ENCODE data around the gene JAZF1. TPM values are rescaled to one million over a fixed set of nuclear protein-coding genes. Genes with fewer than 3 reads are reported as not detected.

The JAZF1 gene
- total RNA-seq, 1 donor from 2014 or later: 3.1 TPM

GRCh38 chr7:28082071-28082470 lies 98.5 kb downstream of the JAZF1 start:
- Mint-ChIP-seq H3K27me3 (ENCODE audit: low read depth) (no peaks in the 10 kb centered on the region), H3K4me1 (no peaks in the 10 kb centered on the region), H3K4me3 (no peak overlapping the region), H3K9me3 (no peaks in the 10 kb centered on the region), H3K36me3 (ENCODE audit: low read depth) (no peaks in the 10 kb centered on the region), H3K27ac (ENCODE audit: unreplicated experiment) (no peak overlapping the region)
- no peak for TF ChIP-seq CTCF (conservative IDR thresholded peaks at IDR 0.05)
- no peak for DNase-seq (ENCODE audit: low read depth, low spot score)

DNA sequence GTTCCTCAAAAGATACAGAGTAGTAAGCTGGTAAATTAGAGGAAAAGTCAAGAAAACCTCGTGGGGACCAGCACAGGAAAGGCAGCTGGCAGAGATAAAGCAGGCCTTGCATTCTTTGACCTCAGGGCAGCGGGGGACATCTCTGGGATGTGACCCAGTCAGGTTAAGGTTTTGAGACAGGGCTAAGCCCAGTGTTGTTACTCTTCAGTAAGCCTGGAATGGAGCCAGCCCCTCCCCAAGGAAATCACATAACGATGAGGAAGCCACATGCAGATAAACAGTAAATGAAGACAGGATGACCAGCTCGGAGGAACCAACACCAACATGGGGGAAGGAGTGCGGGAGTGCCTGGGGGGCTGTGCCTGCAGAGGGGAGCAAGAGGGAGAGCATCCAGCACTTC lies 99.6 kb downstream of the JAZF1 start:
- Mint-ChIP-seq H3K27me3 (ENCODE audit: low read depth) (no peaks in the 10 kb centered on the region), H3K4me3 (no peak overlapping the region), H3K27ac (ENCODE audit: unreplicated experiment) (no peak overlapping the region), H3K4me1 (no peaks in the 10 kb centered on the region), H3K9me3 (no peaks in the 10 kb centered on the region), H3K36me3 (ENCODE audit: low read depth) (no peaks in the 10 kb centered on the region)
- no peak for DNase-seq (ENCODE audit: low read depth, low spot score)
- no peak for TF ChIP-seq CTCF (conservative IDR thresholded peaks at IDR 0.05)

DNA sequence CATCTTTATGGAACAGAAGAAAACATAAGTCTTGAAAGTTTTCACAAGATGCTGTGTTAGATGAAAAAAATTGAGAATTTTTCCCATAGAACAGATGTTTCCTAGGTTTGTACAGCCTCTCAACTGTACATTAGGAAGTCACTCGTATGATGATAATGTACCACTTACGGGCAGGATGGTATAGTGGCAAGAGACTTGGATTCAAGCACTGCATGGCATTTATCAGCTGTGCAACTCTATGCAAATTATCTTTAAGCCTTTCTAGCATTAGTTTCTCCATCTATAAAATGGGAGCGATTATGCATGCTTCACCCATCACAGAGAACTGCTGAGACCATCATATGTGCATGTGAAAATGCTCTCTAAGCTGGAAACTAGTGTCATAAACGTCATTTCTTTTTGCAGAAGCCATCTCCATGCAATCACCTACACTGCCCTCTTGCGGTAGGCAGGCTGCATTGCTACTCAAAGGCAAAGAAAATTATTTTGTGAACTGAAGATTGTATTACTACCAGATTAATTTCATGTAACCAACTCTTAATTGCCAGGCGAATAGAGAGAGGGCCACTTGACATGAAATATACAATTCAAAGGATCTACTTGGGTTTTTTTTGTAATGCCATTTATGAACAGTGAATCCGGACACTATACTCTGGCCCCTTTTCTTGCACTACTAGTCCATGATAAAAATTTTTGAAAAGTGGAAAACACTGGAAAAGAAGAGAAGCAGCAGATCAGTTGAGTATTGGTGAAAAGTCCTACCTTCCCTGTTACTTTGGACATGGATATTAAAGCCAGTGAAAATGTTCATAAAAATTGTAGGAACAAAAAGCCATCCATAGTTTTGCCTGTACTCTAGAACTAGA lies 102.3 kb downstream of the JAZF1 start:
- DNase-seq (ENCODE audit: low read depth, low spot score): peak; percentile 42
- Mint-ChIP-seq H3K27me3 (ENCODE audit: low read depth) (no peaks in the 10 kb centered on the region), H3K36me3 (ENCODE audit: low read depth) (no peaks in the 10 kb centered on the region), H3K4me3 (no peak overlapping the region), H3K27ac (ENCODE audit: unreplicated experiment) (no peak overlapping the region), H3K4me1 (no peaks in the 10 kb centered on the region), H3K9me3 (no peaks in the 10 kb centered on the region)
- TF ChIP-seq CTCF (conservative IDR thresholded peaks at IDR 0.05): peak; percentile 97

GRCh38 chr7:28077616-28078015 lies 103.0 kb downstream of the JAZF1 start:
- Mint-ChIP-seq H3K4me1 (no peaks in the 10 kb centered on the region), H3K27ac (ENCODE audit: unreplicated experiment) (no peak overlapping the region), H3K36me3 (ENCODE audit: low read depth) (no peaks in the 10 kb centered on the region), H3K9me3 (no peaks in the 10 kb centered on the region), H3K4me3 (no peak overlapping the region), H3K27me3 (ENCODE audit: low read depth) (peaks cover 3% of the 10 kb centered on the region)
- DNase-seq (ENCODE audit: low read depth, low spot score): no peak
- no peak for TF ChIP-seq CTCF (conservative IDR thresholded peaks at IDR 0.05)

DNA sequence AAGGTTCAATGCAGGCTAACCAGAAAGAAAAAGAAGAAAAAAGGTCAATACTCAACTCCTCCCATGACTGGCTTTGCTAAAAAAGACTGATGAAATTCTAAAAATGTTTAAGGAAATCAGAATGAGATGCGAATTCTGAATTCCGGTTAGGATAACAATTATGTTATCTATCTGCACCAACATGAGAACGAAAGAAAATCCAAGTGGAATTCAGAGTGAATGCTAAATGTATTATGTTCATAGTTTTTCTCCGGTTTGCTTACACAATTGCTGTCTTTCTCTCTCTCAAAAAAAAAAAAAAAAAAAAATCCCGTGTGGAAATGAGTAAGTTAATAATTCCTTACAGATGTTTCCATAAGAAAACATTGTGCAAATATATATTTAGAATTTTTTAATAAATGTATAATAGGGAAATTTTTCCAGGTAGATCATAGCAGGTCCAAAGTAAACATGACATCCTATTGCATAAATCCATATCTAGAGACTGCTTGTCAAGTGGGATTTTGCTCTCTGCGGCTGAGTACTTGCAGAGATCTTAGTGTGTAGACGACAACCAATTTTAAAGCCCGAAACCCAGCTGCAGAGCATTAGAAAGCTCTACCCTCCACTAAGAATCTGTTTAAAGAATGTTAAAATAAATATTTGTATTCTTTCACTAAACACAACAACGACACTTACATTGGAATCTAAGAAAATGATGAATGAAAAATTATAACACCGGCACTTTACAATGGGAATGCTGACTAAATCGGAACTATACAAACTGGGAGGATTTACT lies 104.0 kb downstream of the JAZF1 start:
- Mint-ChIP-seq H3K27ac (ENCODE audit: unreplicated experiment) (no peak overlapping the region), H3K4me3 (no peak overlapping the region), H3K27me3 (ENCODE audit: low read depth) (peaks cover 3% of the 10 kb centered on the region), H3K36me3 (ENCODE audit: low read depth) (no peaks in the 10 kb centered on the region), H3K4me1 (no peaks in the 10 kb centered on the region), H3K9me3 (no peaks in the 10 kb centered on the region)
- TF ChIP-seq CTCF (conservative IDR thresholded peaks at IDR 0.05): no peak
- DNase-seq (ENCODE audit: low read depth, low spot score): no peak
